Measurements from ENCODE around the gene RASAL2.

The RASAL2 gene

GRCh38 chr1:178470411-178470960 is 376.6 kb downstream of the RASAL2 start:
- DNase-seq, result peak; percentile 96

- no peak for DNase-seq
Measured at GRCh38 chr1:178472531-178472930, 378.6 kb downstream of the RASAL2 start.

GRCh38 chr1:178477373-178477772 is 383.5 kb downstream of the RASAL2 start:
- no peak for DNase-seq

- DNase-seq, result no peak
Measured at GRCh38 chr1:178477841-178478240, 383.9 kb downstream of the RASAL2 start.

GRCh38 chr1:178483251-178483957 is 389.5 kb downstream of the RASAL2 start:
- DNase-seq, result no peak

GRCh38 chr1:178484698-178485225 is 390.9 kb downstream of the RASAL2 start:
- no peak for DNase-seq

- no peak for DNase-seq
Measured at GRCh38 chr1:178485541-178485981, 391.7 kb downstream of the RASAL2 start.

- no peak for DNase-seq
Measured at GRCh38 chr1:178486100-178487069, 392.5 kb downstream of the RASAL2 start.

- DNase-seq, result no peak
Measured at GRCh38 chr1:178487070-178487615, 393.2 kb downstream of the RASAL2 start.

GRCh38 chr1:178488393-178488792 is 394.5 kb downstream of the RASAL2 start:
- DNase-seq, result no peak

GRCh38 chr1:178489399-178489798 is 395.5 kb downstream of the RASAL2 start:
- DNase-seq, result no peak

GRCh38 chr1:178490136-178490535 is 396.2 kb downstream of the RASAL2 start:
- DNase-seq, result no peak

- DNase-seq, result no peak
Measured at GRCh38 chr1:178490967-178491366, 397.1 kb downstream of the RASAL2 start.

GRCh38 chr1:178491721-178492120 is 397.8 kb downstream of the RASAL2 start:
- DNase-seq, result no peak

- DNase-seq, result no peak
Measured at GRCh38 chr1:178492341-178492740, 398.4 kb downstream of the RASAL2 start.

GRCh38 chr1:178493301-178493741 is 399.4 kb downstream of the RASAL2 start:
- no peak for DNase-seq

GRCh38 chr1:178494569-178494971 is 400.7 kb downstream of the RASAL2 start:
- no peak for DNase-seq

GRCh38 chr1:178495158-178495557 is 401.3 kb downstream of the RASAL2 start:
- DNase-seq, result no peak

- no peak for DNase-seq
Measured at GRCh38 chr1:178495741-178496409, 402.0 kb downstream of the RASAL2 start.

GRCh38 chr1:178496410-178497135 is 402.7 kb downstream of the RASAL2 start, which contains the start of gene CLEC20A:
Gene CLEC20A, minus strand, starts transcription at chr1:178496964. Its CDS starts 25 bp downstream, at chr1:178496939.
- DNase-seq, result no peak

- no peak for DNase-seq
Measured at GRCh38 chr1:178497903-178498478, 404.1 kb downstream of the RASAL2 start.

All from NCI-H526 treated with DMSO at 0.1 percent for 48 hours (cell line).